ENCODE results near the gene MUC12. TPM values are rescaled to one million over a fixed set of nuclear protein-coding genes. Genes with fewer than 3 reads are reported as not detected.
"Not testable (repeated sequence)": the region's sequence is repeated elsewhere in the genome, so short reads cannot be mapped to it uniquely, and the experiment has no call there.

The MUC12 gene
- total RNA-seq, 2 donors from 2014 or later = not detected

DNA sequence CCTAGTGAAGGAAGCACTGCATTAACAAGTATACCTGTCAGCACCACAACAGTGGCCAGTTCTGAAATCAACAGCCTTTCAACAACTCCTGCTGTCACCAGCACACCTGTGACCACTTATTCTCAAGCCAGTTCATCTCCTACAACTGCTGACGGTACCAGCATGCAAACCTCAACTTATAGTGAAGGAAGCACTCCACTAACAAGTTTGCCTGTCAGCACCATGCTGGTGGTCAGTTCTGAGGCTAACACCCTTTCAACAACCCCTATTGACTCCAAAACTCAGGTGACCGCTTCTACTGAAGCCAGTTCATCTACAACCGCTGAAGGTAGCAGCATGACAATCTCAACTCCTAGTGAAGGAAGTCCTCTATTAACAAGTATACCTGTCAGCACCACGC is 66.6 kb downstream of the MUC12 start:
- Histone ChIP-seq H3K27ac (no peak overlapping the region), H3K4me1 (ENCODE audit: control insufficient read depth in 1 of 2, low read depth in 2 of 2) (no peaks in the 10 kb centered on the region), H3K27me3 (replicated peaks; ENCODE audit: insufficient read depth) (no peaks in the 10 kb centered on the region), H3K4me3 (no peak overlapping the region), H3K9me3 (no peaks in the 10 kb centered on the region), H3K36me3 (no peaks in the 10 kb centered on the region)
- TF ChIP-seq, protein P1, sequence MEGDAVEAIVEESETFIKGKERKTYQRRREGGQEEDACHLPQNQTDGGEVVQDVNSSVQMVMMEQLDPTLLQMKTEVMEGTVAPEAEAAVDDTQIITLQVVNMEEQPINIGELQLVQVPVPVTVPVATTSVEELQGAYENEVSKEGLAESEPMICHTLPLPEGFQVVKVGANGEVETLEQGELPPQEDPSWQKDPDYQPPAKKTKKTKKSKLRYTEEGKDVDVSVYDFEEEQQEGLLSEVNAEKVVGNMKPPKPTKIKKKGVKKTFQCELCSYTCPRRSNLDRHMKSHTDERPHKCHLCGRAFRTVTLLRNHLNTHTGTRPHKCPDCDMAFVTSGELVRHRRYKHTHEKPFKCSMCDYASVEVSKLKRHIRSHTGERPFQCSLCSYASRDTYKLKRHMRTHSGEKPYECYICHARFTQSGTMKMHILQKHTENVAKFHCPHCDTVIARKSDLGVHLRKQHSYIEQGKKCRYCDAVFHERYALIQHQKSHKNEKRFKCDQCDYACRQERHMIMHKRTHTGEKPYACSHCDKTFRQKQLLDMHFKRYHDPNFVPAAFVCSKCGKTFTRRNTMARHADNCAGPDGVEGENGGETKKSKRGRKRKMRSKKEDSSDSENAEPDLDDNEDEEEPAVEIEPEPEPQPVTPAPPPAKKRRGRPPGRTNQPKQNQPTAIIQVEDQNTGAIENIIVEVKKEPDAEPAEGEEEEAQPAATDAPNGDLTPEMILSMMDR (IDR thresholded peaks at IDR 0.05) = no peak
- ATAC-seq (ENCODE audit: insufficient number of reproducible peaks, low FRiP score, low read depth) (no peak), DNase-seq (ENCODE audit: low spot score) (no peak)

DNA sequence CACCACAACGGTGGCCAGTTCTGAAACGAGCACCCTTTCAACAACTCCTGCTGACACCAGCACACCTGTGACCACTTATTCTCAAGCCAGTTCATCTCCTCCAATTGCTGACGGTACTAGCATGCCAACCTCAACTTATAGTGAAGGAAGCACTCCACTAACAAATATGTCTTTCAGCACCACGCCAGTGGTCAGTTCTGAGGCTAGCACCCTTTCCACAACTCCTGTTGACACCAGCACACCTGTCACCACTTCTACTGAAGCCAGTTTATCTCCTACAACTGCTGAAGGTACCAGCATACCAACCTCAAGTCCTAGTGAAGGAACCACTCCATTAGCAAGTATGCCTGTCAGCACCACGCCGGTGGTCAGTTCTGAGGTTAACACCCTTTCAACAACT is 71.9 kb downstream of the MUC12 start:
- DNase-seq (ENCODE audit: low spot score); ATAC-seq (ENCODE audit: insufficient number of reproducible peaks, low FRiP score, low read depth); H3K27me3 ChIP-seq (replicated peaks; ENCODE audit: insufficient read depth); H3K36me3 ChIP-seq; H3K4me1 ChIP-seq (ENCODE audit: control insufficient read depth in 1 of 2, low read depth in 2 of 2); H3K4me3 ChIP-seq; H3K27ac ChIP-seq; H3K9me3 ChIP-seq: not testable (repeated sequence)

DNA sequence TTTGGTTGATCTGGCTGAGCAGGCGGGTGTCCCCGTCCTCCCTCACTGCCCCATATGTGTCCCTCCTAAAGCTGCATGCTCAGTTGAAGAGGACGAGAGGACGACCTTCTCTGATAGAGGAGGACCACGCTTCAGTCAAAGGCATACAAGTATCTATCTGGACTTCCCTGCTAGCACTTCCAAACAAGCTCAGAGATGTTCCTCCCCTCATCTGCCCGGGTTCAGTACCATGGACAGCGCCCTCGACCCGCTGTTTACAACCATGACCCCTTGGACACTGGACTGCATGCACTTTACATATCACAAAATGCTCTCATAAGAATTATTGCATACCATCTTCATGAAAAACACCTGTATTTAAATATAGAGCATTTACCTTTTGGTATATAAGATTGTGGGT is 89.0 kb downstream of the MUC12 start:
- DNase-seq (ENCODE audit: low spot score) = no peak
- H3K27me3 ChIP-seq (replicated peaks; ENCODE audit: insufficient read depth) = no peaks in the 10 kb centered on the region

DNA sequence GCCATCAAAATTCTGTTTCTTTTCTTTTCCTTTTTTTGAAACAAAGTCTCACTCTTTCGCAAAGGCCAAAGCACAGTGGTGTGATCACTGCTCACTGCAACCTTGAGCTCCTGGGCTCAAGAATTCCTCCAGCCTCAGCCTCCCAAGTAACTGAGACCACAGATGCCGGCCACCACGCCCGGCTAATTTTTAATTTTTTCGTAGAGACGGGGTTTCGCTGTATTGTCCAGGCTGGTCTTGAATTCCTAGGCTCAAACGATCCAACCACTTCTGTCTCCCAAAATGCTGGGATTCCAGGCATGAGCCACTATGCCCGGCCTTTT is 90.2 kb downstream of the MUC12 start:
- no peaks in the 10 kb centered on the region for H3K4me1 ChIP-seq (ENCODE audit: control insufficient read depth in 1 of 2, low read depth in 2 of 2)
- no peaks in the 10 kb centered on the region for H3K27me3 ChIP-seq (replicated peaks; ENCODE audit: insufficient read depth)
- TF ChIP-seq, protein P1 (IDR thresholded peaks at IDR 0.05) = no peak
- H3K4me3 ChIP-seq = no peak overlapping the region
- DNase-seq (ENCODE audit: low spot score) = no peak
- no peaks in the 10 kb centered on the region for H3K36me3 ChIP-seq
- H3K9me3 ChIP-seq = no peaks in the 10 kb centered on the region
- H3K27ac ChIP-seq = no peak overlapping the region
- ATAC-seq (ENCODE audit: insufficient number of reproducible peaks, low FRiP score, low read depth) = no peak

More for the DNA sequence above, 89.0 kb downstream of the MUC12 start:
- H3K36me3 ChIP-seq = no peaks in the 10 kb centered on the region
- ATAC-seq (ENCODE audit: insufficient number of reproducible peaks, low FRiP score, low read depth) = no peak
- H3K9me3 ChIP-seq = no peaks in the 10 kb centered on the region
- no peak overlapping the region for H3K27ac ChIP-seq
- H3K4me3 ChIP-seq = no peak overlapping the region
- no peaks in the 10 kb centered on the region for H3K4me1 ChIP-seq (ENCODE audit: control insufficient read depth in 1 of 2, low read depth in 2 of 2)
- TF ChIP-seq, protein P1 (IDR thresholded peaks at IDR 0.05) = no peak

DNA sequence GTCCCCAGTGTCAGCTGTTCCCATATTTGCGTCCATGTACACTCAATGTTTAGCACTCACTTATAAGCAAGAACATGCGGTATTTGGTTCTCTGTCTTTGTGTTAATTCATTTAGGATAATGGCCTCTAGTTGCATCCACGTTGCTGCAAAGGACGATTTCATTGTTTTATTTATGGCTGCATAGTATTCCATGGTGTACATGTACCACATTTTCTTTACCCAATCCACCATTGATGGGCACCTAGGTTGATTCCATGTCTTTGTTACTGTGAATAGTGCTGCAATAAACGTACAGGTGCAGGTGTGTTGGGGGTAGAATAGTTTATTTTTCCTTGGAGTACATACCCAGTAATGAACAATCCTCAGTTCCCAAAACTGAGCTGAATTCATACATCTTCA is 91.6 kb downstream of the MUC12 start:
- no peaks in the 10 kb centered on the region for H3K4me1 ChIP-seq (ENCODE audit: control insufficient read depth in 1 of 2, low read depth in 2 of 2)
- no peaks in the 10 kb centered on the region for H3K36me3 ChIP-seq
- H3K9me3 ChIP-seq = no peaks in the 10 kb centered on the region
- no peaks in the 10 kb centered on the region for H3K27me3 ChIP-seq (replicated peaks; ENCODE audit: insufficient read depth)
- TF ChIP-seq, protein P1 (IDR thresholded peaks at IDR 0.05) = no peak
- no peak for DNase-seq (ENCODE audit: low spot score)
- ATAC-seq (ENCODE audit: insufficient number of reproducible peaks, low FRiP score, low read depth) = no peak
- no peak overlapping the region for H3K27ac ChIP-seq
- H3K4me3 ChIP-seq = no peak overlapping the region

DNA sequence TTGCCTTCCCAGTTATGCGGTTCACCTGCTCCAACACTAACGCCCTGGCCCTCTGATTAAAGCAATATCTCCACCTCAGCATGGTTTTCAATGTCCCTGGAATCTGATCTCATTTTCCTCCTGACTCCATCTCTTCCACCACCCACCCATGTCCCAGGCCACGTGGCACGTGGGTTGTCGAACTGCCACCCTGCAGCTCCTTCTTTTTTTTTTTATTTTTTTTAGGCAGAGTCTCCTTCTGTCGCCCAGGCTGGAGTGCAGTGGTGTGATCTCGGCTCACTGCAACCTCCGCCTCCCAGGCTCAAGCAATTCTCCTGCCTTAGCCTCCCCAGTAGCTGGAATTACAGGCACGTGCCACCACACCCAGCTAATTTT is 94.8 kb downstream of the MUC12 start:
- H3K27ac ChIP-seq; ATAC-seq (ENCODE audit: insufficient number of reproducible peaks, low FRiP score, low read depth); H3K4me3 ChIP-seq; H3K27me3 ChIP-seq (replicated peaks; ENCODE audit: insufficient read depth); H3K36me3 ChIP-seq; H3K4me1 ChIP-seq (ENCODE audit: control insufficient read depth in 1 of 2, low read depth in 2 of 2); DNase-seq (ENCODE audit: low spot score); H3K9me3 ChIP-seq: not testable (repeated sequence)

DNA sequence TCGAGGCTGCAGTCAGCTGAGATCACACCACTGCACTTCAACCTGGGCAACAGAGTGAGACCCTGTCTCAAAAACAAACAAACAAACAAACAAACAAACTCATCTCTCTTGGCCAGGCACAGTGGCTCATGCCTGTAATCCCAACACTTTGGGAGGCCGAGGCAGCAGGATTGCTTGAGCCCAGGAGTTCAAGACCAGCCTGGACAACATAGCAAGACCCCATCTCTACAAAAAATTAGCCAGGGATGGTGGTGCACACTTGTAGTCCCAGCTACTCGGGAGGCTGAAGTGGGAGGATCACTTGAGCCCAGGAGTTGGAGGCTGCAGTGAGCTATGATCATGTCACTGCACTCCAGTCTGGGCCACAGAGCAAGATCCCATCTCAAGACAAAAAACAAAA is 95.8 kb downstream of the MUC12 start:
- not testable (repeated sequence) for H3K36me3 ChIP-seq; H3K4me3 ChIP-seq; ATAC-seq (ENCODE audit: insufficient number of reproducible peaks, low FRiP score, low read depth); DNase-seq (ENCODE audit: low spot score); H3K4me1 ChIP-seq (ENCODE audit: control insufficient read depth in 1 of 2, low read depth in 2 of 2); H3K27me3 ChIP-seq (replicated peaks; ENCODE audit: insufficient read depth); H3K9me3 ChIP-seq; H3K27ac ChIP-seq
